Nephron progenitor cell (in vitro differentiated cells): ENCODE results near the gene TOB1.
A peak's percentile ranks its signal among the peaks of the same experiment; 100 is the strongest.

Experiments used
- DNase-seq: peaks from one replicate; pipeline ENCODE4 v3.0.0; 2021
- H3K27ac Mint-ChIP-seq: 2 replicates; pipeline ENCODE4 v1.8.0; 2021; ENCODE audit warnings: mild to moderate bottlenecking, moderate library complexity, mixed read lengths
- H3K27me3 Mint-ChIP-seq: 2 replicates; pipeline ENCODE4 v1.8.0; 2021; ENCODE audit warnings: mild to moderate bottlenecking, low read depth, mixed read lengths; ENCODE audit not compliant: poor library complexity
- H3K36me3 Mint-ChIP-seq: 2 replicates; pipeline ENCODE4 v1.8.0; 2021; ENCODE audit warnings: low read depth, mixed read lengths
- H3K4me1 Mint-ChIP-seq: 2 replicates; pipeline ENCODE4 v1.8.0; 2021; ENCODE audit warnings: mixed read lengths
- H3K4me3 Mint-ChIP-seq: 2 replicates; pipeline ENCODE4 v1.8.0; 2021; ENCODE audit warnings: mild to moderate bottlenecking, moderate library complexity, mixed read lengths
- H3K9me3 Mint-ChIP-seq: 2 replicates; pipeline ENCODE4 v1.8.0; 2021; ENCODE audit warnings: mild to moderate bottlenecking, moderate library complexity, mixed read lengths
- CTCF ChIP-seq: fragments of 200-600 bp; sonication (generic); IDR thresholded peaks from 2 replicates; pipeline ENCODE4 v1.5.0; 2021; ENCODE audit warnings: antibody characterized with exemption

The TOB1 gene

GRCh38 chr17:50839591-50840310, 26.4 kb downstream of the TOB1 start:
- H3K36me3 Mint-ChIP-seq, result no peaks in the 10 kb centered on the region
- H3K9me3 Mint-ChIP-seq, result no peaks in the 10 kb centered on the region
- H3K4me1 Mint-ChIP-seq, result peaks cover 41% of the 10 kb centered on the region
- H3K27ac Mint-ChIP-seq, result no peak overlapping the region
- H3K27me3 Mint-ChIP-seq, result peaks cover 4% of the 10 kb centered on the region
- H3K4me3 Mint-ChIP-seq, result no peak overlapping the region
- no peak for TF ChIP-seq CTCF
- no peak for DNase-seq

DNA sequence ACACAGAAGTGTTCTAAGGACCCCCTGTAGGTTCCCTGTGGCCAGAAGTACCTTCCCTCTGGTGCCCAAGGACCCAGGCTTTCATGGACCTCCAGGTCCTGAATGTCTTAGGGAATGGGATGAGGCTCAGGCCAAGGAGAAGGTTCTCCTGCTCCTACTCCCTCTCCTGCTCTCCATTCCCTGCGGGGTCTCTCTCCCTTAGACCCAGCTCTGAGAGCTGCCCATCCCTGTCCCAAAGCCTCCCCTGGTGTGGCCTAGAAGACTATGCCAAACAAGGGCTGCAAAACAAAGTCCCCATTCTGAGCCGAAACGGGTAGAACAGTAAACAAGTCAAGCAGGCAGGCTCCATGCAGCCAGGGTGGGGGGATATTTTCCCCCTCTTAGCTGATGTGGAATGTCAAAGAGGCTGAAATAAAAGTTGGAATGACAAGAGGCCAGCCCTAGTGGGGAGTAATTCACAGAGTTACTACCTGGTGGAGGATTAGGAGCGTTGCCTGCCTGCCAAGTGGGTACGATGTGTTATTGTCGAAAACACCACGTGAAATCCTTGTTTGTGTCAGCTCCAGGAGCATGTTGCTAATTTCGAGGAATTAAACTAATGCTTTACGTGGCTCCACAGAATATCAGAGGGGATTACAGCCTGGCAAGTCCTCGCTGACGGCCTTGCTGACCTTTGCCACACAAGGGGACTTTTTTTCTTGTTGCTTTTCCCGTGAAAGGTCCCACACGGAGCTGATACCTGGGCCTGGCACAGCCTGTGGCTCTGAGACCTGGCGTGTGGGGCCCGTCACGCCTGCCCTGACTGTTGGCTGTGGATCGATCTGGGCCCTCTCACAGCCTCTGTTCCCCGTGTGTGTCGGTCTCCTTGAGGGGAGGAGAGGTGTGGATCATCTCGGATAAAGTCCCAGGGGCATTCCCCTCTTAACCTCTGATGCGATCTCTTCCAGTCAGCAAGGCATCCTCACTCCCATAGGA, 27.9 kb downstream of the TOB1 start:
- Mint-ChIP-seq H3K27me3 (peaks cover 7% of the 10 kb centered on the region), H3K9me3 (no peaks in the 10 kb centered on the region), H3K36me3 (no peaks in the 10 kb centered on the region), H3K4me3 (no peak overlapping the region), H3K27ac (no peak overlapping the region), H3K4me1 (peaks cover 52% of the 10 kb centered on the region)
- TF ChIP-seq CTCF, result no peak
- DNase-seq, result no peak

- Mint-ChIP-seq H3K27me3 (peaks cover 7% of the 10 kb centered on the region), H3K27ac (no peak overlapping the region), H3K4me1 (peaks cover 60% of the 10 kb centered on the region), H3K9me3 (no peaks in the 10 kb centered on the region), H3K4me3 (no peak overlapping the region), H3K36me3 (no peaks in the 10 kb centered on the region)
- TF ChIP-seq CTCF, result no peak
- no peak for DNase-seq
These were observed 28.7 kb downstream of the TOB1 start for GRCh38 chr17:50837286-50837979.

- TF ChIP-seq CTCF, result no peak
- no peak overlapping the region for H3K27ac Mint-ChIP-seq
- H3K36me3 Mint-ChIP-seq, result no peaks in the 10 kb centered on the region
- peaks cover 62% of the 10 kb centered on the region for H3K4me1 Mint-ChIP-seq
- H3K9me3 Mint-ChIP-seq, result no peaks in the 10 kb centered on the region
- peaks cover 7% of the 10 kb centered on the region for H3K27me3 Mint-ChIP-seq
- no peak overlapping the region for H3K4me3 Mint-ChIP-seq
- no peak for DNase-seq
These were observed 29.3 kb downstream of the TOB1 start for GRCh38 chr17:50836826-50837225.

GRCh38 chr17:50835301-50836234, 30.6 kb downstream of the TOB1 start, which contains the start of gene WFIKKN2:
WFIKKN2 (plus strand) TSS chr17:50835586; CDS start chr17:50835938, 352 bp downstream.
- H3K4me1 Mint-ChIP-seq, result peaks cover 66% of the 10 kb centered on the region
- no peak for TF ChIP-seq CTCF
- H3K27me3 Mint-ChIP-seq, result peaks cover 7% of the 10 kb centered on the region
- DNase-seq, result no peak
- peak within 1 kb of the TSS; percentile 64 for H3K4me3 Mint-ChIP-seq
- H3K27ac Mint-ChIP-seq, result no peak within 1 kb of the TSS
- H3K36me3 Mint-ChIP-seq, result no peaks in the 10 kb centered on the region
- no peaks in the 10 kb centered on the region for H3K9me3 Mint-ChIP-seq
